GM12878 (cell line): ENCODE data around the gene PTPN2. TPM values are rescaled to one million over a fixed set of nuclear protein-coding genes. Genes with fewer than 3 reads are reported as not detected.

Experiments used
- ATAC-seq: fragments of 200-7000 bp; cut with Tn5 transposase; 3 replicates; pipeline ENCODE4 v1.9.1; 2020; ENCODE audit warnings: mild to moderate bottlenecking, moderate library complexity
- BruUV-seq: library from RNA; stranded (reverse); fragments of 400-500 nt; replicated peaks from 2 replicates; lab custom pipeline; 2021; lab: Mats Ljungman, UMichigan
- CTCF ChIA-PET: fragments of 300-600 bp; sonication (Branson Sonifier 250); formaldehyde crosslinking; extraction: SDS; loops from one replicate; lab custom pipeline; 2021; ENCODE audit warnings: inconsistent platforms; lab: Yijun Ruan, JAX
- POLR2A ChIA-PET: fragments of 350-600 bp; formaldehyde crosslinking; extraction: SDS; loops from one replicate; lab custom pipeline; 2021; ENCODE audit warnings: inconsistent platforms; lab: Charles Lee
- RAD21 ChIA-PET: fragments of 300-600 bp; sonication (Branson Sonifier 250); formaldehyde crosslinking; loops from one replicate; lab custom pipeline; 2023; ENCODE audit warnings: antibody characterized with exemption; ENCODE audit not compliant: unreplicated experiment; lab: Charles Lee
- SMC1A ChIA-PET: fragments of 300-600 bp; sonication (Branson Sonifier 250); formaldehyde crosslinking; loops from one replicate; lab custom pipeline; 2023; ENCODE audit not compliant: unreplicated experiment, uncharacterized antibody; lab: Charles Lee
- DNase-seq: peaks from one replicate; pipeline ENCODE4 v3.0.0-alpha.2; 2011; ENCODE audit warnings: low read depth, low spot score
- FAIRE-seq: peaks from 3 replicates; lab custom pipeline; 2011; peaks lifted over from hg19 to GRCh38; lab: Jason Lieb, UNC
- H2AFZ ChIP-seq: 2 replicates; pipeline ENCODE4 v1.6.0; 2011; ENCODE audit warnings: low read depth, low read length, control low read depth; ENCODE audit not compliant: control insufficient read depth
- H3K27ac ChIP-seq: 2 replicates; pipeline ENCODE4 v1.5.1; 2011; ENCODE audit warnings: control low read depth; ENCODE audit not compliant: control insufficient read depth, insufficient read depth
- H3K27me3 ChIP-seq, 2 experiments: replicated peaks in 1 of 2; 2 replicates each; pipeline versions ENCODE4 v1.6.0 to v1.6.1; 2011; ENCODE audit warnings: low read length in 1 of 2; ENCODE audit not compliant: control insufficient read depth in 2 of 2, insufficient read depth in 2 of 2
- H3K36me3 ChIP-seq, 2 experiments: 2 replicates each; pipeline ENCODE4 v1.5.1; 2011; ENCODE audit warnings: low read length in 1 of 2; ENCODE audit not compliant: control insufficient read depth in 2 of 2, insufficient read depth in 2 of 2
- H3K4me1 ChIP-seq: 2 replicates; pipeline ENCODE4 v1.6.1; 2011; ENCODE audit warnings: mild to moderate bottlenecking, low read length, moderate library complexity, mixed read lengths; ENCODE audit not compliant: control insufficient read depth, insufficient read depth
- H3K4me2 ChIP-seq: 2 replicates; pipeline ENCODE4 v1.6.0; 2011; ENCODE audit warnings: control low read depth; ENCODE audit not compliant: control insufficient read depth, insufficient read depth
- H3K4me3 ChIP-seq: fragments of 200-600 bp; sonication (generic); 2 replicates; pipeline ENCODE4 v1.5.1; 2016
- H3K79me2 ChIP-seq: 2 replicates; pipeline ENCODE4 v1.6.0; 2011; ENCODE audit warnings: low read length; ENCODE audit not compliant: control insufficient read depth, insufficient read depth
- H3K9ac ChIP-seq: 2 replicates; pipeline ENCODE4 v1.8.0; 2011; ENCODE audit warnings: low read length, control low read depth, mixed read lengths; ENCODE audit not compliant: control insufficient read depth, insufficient read depth
- H3K9me3 ChIP-seq: replicated peaks from 3 replicates; pipeline ENCODE4 v1.5.1; 2011; ENCODE audit warnings: mild to moderate bottlenecking, low read length; ENCODE audit not compliant: control insufficient read depth, insufficient read depth
- H4K20me1 ChIP-seq: 2 replicates; pipeline ENCODE4 v1.6.0; 2011; ENCODE audit not compliant: control insufficient read depth, insufficient read depth
- BCL11A ChIP-seq: IDR thresholded peaks from 2 replicates; pipeline ENCODE4 v1.6.1; 2011; ENCODE audit warnings: low read depth, low read length
- BHLHE40 ChIP-seq, 2 experiments: fragments of 450-650 bp in 1 of 2; IDR thresholded peaks; 2 replicates each; pipeline ENCODE4 v1.6.1; 2011 to 2017; ENCODE audit warnings: low read depth in 2 of 2, borderline replicate concordance in 1 of 2, improper control_type of control experiment in 1 of 2, low read length in 1 of 2, mild to moderate bottlenecking in 1 of 2
- CBX3 ChIP-seq: fragments of 200-600 bp; sonication (generic); IDR thresholded peaks from 2 replicates; pipeline ENCODE4 v1.6.1; 2016; ENCODE audit warnings: low read depth, borderline replicate concordance
- E2F8 ChIP-seq: fragments of 450-650 bp; IDR thresholded peaks from 2 replicates; pipeline ENCODE4 v1.6.1; 2018; ENCODE audit warnings: mild to moderate bottlenecking, low read depth, moderate library complexity; ENCODE audit not compliant: partially characterized antibody
- EGR1 ChIP-seq, 2 experiments: IDR thresholded peaks; 1 replicate in 1 of 2; 2 replicates in 1 of 2; pipeline ENCODE4 v1.6.1; 2011 to 2012; ENCODE audit warnings: low read depth in 2 of 2, low read length in 2 of 2, borderline replicate concordance in 1 of 2, mild to moderate bottlenecking in 1 of 2, moderate library complexity in 1 of 2
- HDGF ChIP-seq: fragments of 450-650 bp; IDR thresholded peaks from 2 replicates; pipeline ENCODE4 v1.6.1; 2016; ENCODE audit warnings: antibody characterized with exemption
- KAT2A ChIP-seq: conservative IDR thresholded peaks from 2 replicates; pipeline ENCODE4 v1.6.1; 2011; ENCODE audit warnings: low read depth, low read length; ENCODE audit not compliant: control insufficient read depth
- MEF2B ChIP-seq: fragments of 450-650 bp; IDR thresholded peaks from 2 replicates; pipeline ENCODE4 v1.6.1; 2018; ENCODE audit warnings: mild to moderate bottlenecking, moderate library complexity; ENCODE audit not compliant: partially characterized antibody, poor library complexity, severe bottlenecking
- NFIC ChIP-seq: IDR thresholded peaks from 2 replicates; pipeline ENCODE4 v1.6.1; 2012; ENCODE audit warnings: low read depth, mild to moderate bottlenecking, inconsistent platforms, low read length, moderate library complexity
- PAX8 ChIP-seq: fragments of 450-650 bp; IDR thresholded peaks from 2 replicates; pipeline ENCODE4 v1.6.1; 2017; ENCODE audit warnings: mild to moderate bottlenecking, moderate library complexity
- RFX5 ChIP-seq: IDR thresholded peaks from 2 replicates; pipeline ENCODE4 v1.6.1; 2011; ENCODE audit warnings: low read depth, low read length, improper control_type of control experiment
- RUNX3 ChIP-seq: IDR thresholded peaks from 2 replicates; pipeline ENCODE4 v1.6.1; 2012; ENCODE audit warnings: low read length, inconsistent platforms
- SMAD5 ChIP-seq: IDR thresholded peaks from 2 replicates; pipeline ENCODE4 v1.6.1; 2016; ENCODE audit warnings: antibody characterized with exemption, low read depth
- SUZ12 ChIP-seq: fragments of 200-600 bp; sonication (generic); IDR thresholded peaks from one replicate; pipeline ENCODE4 v1.6.1; 2018; ENCODE audit warnings: antibody characterized with exemption, mild to moderate bottlenecking; ENCODE audit not compliant: unreplicated experiment
- WGBS: methylation state at CpG from one replicate; pipeline ENCODE4 v1.1.6; 2016; ENCODE audit warnings: low lambda C conversion rate; ENCODE audit not compliant: insufficient replicate concordance, insufficient coverage; ENCODE audit errors: missing lambda C conversion rate; 5-methylcytosine and 5-hydroxymethylcytosine counted together
- in situ Hi-C: fragments of 300-500 bp; cut with MboI; formaldehyde crosslinking; loops from 9 replicates; pipeline ENCODE4 v1.14.3; 2018; ENCODE audit warnings: mixed read lengths
- intact Hi-C: fragments of 100-400 bp; cut with micrococcal nuclease; formaldehyde crosslinking; loops from one replicate; pipeline ENCODE4 v1.14.2; 2022; ENCODE audit not compliant: unreplicated experiment
- polyA plus RNA-seq, 11 experiments: library from polyadenylated mRNA; depleted of rRNA in 4 of 11; unstranded in 6 of 11; stranded (reverse) in 5 of 11; fragments of >200 nt; fragmentation: Nextera tagmentation in 4 of 11; fragmentation: Illumina TruSeq in 1 of 11; extraction: Ambion mirVana in 4 of 11; extraction: Trizol in 1 of 11; gene quantifications; 1 replicate in 1 of 11; 2 replicates in 10 of 11; pipeline versions ENCODE4 v1.2.1 to v1.2.3, GENCODE V29; 2011 to 2016; ENCODE audit warnings: inconsistent platforms in 2 of 11, missing spikeins in 2 of 11, low read depth in 1 of 11
- total RNA-seq, 4 experiments: library from RNA; depleted of rRNA in 3 of 4; stranded (reverse); fragments of >200 nt in 3 of 4; fragmentation: Illumina TruSeq in 1 of 4; extraction: Trizol in 1 of 4; gene quantifications; 2 replicates each; pipeline versions ENCODE4 v1.2.1 to v1.2.3, GENCODE V29; 2013 to 2021
- TF ChIP-seq, protein P1 (sequence below): fragments of 450-650 bp; IDR thresholded peaks from 2 replicates; pipeline ENCODE4 v1.6.1; 2016; ENCODE audit warnings: mild to moderate bottlenecking, moderate library complexity, borderline replicate concordance
- TF ChIP-seq, protein P2 (sequence below): IDR thresholded peaks from 2 replicates; pipeline ENCODE4 v1.6.1; 2012; ENCODE audit warnings: low read length, inconsistent platforms
- TF ChIP-seq, protein P3 (sequence below): IDR thresholded peaks from 2 replicates; pipeline ENCODE4 v1.6.1; 2011; ENCODE audit warnings: low read depth, low read length, improper control_type of control experiment, borderline replicate concordance

Gene PTPN2
- total and polyA plus RNA-seq, 10 of the 15 experiments (the other 5 are each of a cell fraction or from before 2014, with no cell fraction given), result 46.5 to 86.7 (median 64.6) TPM

GRCh38 chr18:12786669-12787068 is 97.4 kb downstream of the PTPN2 start:
- RAD21 ChIA-PET, result no interaction called here
- CTCF ChIA-PET, result no interaction called here
- TF ChIP-seq EGR1 (IDR thresholded peaks at IDR 0.05; ENCODE audit: borderline replicate concordance in 1 of 2, low read depth in 2 of 2, low read length in 2 of 2) (no peak), PAX8 (no peak), SMAD5 (no peak), MEF2B (no peak), CBX3 (no peak), E2F8 (no peak), HDGF (no peak), KAT2A (no peak), RUNX3 (no peak), SUZ12 (no peak), BCL11A (no peak), BHLHE40 (IDR thresholded peaks at IDR 0.05; ENCODE audit: borderline replicate concordance in 1 of 2, low read depth in 2 of 2, low read length in 1 of 2) (no peak), RFX5 (no peak), NFIC (no peak)
- TF ChIP-seq, protein P1, sequence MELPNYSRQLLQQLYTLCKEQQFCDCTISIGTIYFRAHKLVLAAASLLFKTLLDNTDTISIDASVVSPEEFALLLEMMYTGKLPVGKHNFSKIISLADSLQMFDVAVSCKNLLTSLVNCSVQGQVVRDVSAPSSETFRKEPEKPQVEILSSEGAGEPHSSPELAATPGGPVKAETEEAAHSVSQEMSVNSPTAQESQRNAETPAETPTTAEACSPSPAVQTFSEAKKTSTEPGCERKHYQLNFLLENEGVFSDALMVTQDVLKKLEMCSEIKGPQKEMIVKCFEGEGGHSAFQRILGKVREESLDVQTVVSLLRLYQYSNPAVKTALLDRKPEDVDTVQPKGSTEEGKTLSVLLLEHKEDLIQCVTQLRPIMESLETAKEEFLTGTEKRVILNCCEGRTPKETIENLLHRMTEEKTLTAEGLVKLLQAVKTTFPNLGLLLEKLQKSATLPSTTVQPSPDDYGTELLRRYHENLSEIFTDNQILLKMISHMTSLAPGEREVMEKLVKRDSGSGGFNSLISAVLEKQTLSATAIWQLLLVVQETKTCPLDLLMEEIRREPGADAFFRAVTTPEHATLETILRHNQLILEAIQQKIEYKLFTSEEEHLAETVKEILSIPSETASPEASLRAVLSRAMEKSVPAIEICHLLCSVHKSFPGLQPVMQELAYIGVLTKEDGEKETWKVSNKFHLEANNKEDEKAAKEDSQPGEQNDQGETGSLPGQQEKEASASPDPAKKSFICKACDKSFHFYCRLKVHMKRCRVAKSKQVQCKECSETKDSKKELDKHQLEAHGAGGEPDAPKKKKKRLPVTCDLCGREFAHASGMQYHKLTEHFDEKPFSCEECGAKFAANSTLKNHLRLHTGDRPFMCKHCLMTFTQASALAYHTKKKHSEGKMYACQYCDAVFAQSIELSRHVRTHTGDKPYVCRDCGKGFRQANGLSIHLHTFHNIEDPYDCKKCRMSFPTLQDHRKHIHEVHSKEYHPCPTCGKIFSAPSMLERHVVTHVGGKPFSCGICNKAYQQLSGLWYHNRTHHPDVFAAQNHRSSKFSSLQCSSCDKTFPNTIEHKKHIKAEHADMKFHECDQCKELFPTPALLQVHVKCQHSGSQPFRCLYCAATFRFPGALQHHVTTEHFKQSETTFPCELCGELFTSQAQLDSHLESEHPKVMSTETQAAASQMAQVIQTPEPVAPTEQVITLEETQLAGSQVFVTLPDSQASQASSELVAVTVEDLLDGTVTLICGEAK, result no peak
- TF ChIP-seq, protein P2, sequence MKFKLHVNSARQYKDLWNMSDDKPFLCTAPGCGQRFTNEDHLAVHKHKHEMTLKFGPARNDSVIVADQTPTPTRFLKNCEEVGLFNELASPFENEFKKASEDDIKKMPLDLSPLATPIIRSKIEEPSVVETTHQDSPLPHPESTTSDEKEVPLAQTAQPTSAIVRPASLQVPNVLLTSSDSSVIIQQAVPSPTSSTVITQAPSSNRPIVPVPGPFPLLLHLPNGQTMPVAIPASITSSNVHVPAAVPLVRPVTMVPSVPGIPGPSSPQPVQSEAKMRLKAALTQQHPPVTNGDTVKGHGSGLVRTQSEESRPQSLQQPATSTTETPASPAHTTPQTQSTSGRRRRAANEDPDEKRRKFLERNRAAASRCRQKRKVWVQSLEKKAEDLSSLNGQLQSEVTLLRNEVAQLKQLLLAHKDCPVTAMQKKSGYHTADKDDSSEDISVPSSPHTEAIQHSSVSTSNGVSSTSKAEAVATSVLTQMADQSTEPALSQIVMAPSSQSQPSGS, result no peak
- TF ChIP-seq, protein P3, sequence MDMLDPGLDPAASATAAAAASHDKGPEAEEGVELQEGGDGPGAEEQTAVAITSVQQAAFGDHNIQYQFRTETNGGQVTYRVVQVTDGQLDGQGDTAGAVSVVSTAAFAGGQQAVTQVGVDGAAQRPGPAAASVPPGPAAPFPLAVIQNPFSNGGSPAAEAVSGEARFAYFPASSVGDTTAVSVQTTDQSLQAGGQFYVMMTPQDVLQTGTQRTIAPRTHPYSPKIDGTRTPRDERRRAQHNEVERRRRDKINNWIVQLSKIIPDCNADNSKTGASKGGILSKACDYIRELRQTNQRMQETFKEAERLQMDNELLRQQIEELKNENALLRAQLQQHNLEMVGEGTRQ, result no peak
- TF ChIP-seq, all 136 proteins: peak for 0
- no peaks in the 10 kb centered on the region for H3K9me3 ChIP-seq
- no peak overlapping the region for H2AFZ ChIP-seq
- no peaks in the 10 kb centered on the region for H3K4me1 ChIP-seq
- no peaks in the 10 kb centered on the region for H4K20me1 ChIP-seq
- in situ Hi-C loops (no loop called here), intact Hi-C loops (no loop called here)
- H3K4me3 ChIP-seq, result no peak overlapping the region
- no peaks in the 10 kb centered on the region for H3K27me3 ChIP-seq
- POLR2A ChIA-PET, result no interaction called here
- FAIRE-seq, result no peak
- DNase-seq, result no peak
- no peaks in the 10 kb centered on the region for H3K79me2 ChIP-seq
- BruUV-seq, result no TSS peak
- no peak overlapping the region for H3K9ac ChIP-seq
- H3K27ac ChIP-seq, result no peak overlapping the region
- H3K4me2 ChIP-seq, result no peak overlapping the region
- SMC1A ChIA-PET, result no interaction called here
- WGBS, result 95% methylated on average over 2 of the region's 2 CpGs
- ATAC-seq, result no peak
- no peaks in the 10 kb centered on the region for H3K36me3 ChIP-seq
